ENCODE data around the gene RHO. TPM values are rescaled to one million over a fixed set of nuclear protein-coding genes. Genes with fewer than 3 reads are reported as not detected.
"Not testable (repeated sequence)": the region's sequence is repeated elsewhere in the genome, so short reads cannot be mapped to it uniquely, and the experiment has no call there.

RHO gene
- total RNA-seq, 2 experiments from 2014 or later = not detected

GRCh38 chr3:129502641-129503408 is 25.6 kb upstream of the RHO start:
- no peaks in the 10 kb centered on the region for H3K9me3 Mint-ChIP-seq
- intact Hi-C loops (cut with micrococcal nuclease) = no loop called here
- CTCF ChIA-PET = interaction anchor here (1.2 kb wide), 1 partner anchor 13 kb away, joined by 4 read pairs; no protein-coding TSS in a partner anchor
- H3K27me3 Mint-ChIP-seq = no peaks in the 10 kb centered on the region
- H3K4me3 Mint-ChIP-seq = no peak overlapping the region
- DNase-seq = no peak
- H3K4me1 Mint-ChIP-seq (ENCODE audit: low read depth) = no peaks in the 10 kb centered on the region
- H3K27ac Mint-ChIP-seq = no peak overlapping the region
- POLR2A ChIA-PET = no interaction called here
- peaks cover 7% of the 10 kb centered on the region for H3K36me3 Mint-ChIP-seq

- H3K27me3 Mint-ChIP-seq = no peaks in the 10 kb centered on the region
- H3K27ac Mint-ChIP-seq = no peak overlapping the region
- no peaks in the 10 kb centered on the region for H3K9me3 Mint-ChIP-seq
- CTCF ChIA-PET = interaction anchor here (1.2 kb wide), 1 partner anchor 13 kb away, joined by 4 read pairs; no protein-coding TSS in a partner anchor
- H3K36me3 Mint-ChIP-seq = peaks cover 7% of the 10 kb centered on the region
- no peaks in the 10 kb centered on the region for H3K4me1 Mint-ChIP-seq (ENCODE audit: low read depth)
- no peak overlapping the region for H3K4me3 Mint-ChIP-seq
- intact Hi-C loops (cut with micrococcal nuclease) = no loop called here
- no peak for DNase-seq
- POLR2A ChIA-PET = no interaction called here
These were observed 24.8 kb upstream of the RHO start for GRCh38 chr3:129503471-129504291.

- POLR2A ChIA-PET = no interaction called here
- intact Hi-C loops (cut with micrococcal nuclease) = no loop called here
- no peak overlapping the region for H3K27ac Mint-ChIP-seq
These were observed 23.9 kb upstream of the RHO start for GRCh38 chr3:129504471-129505100.

GRCh38 chr3:129505341-129505740 is 23.1 kb upstream of the RHO start:
- no peaks in the 10 kb centered on the region for H3K27me3 Mint-ChIP-seq
- no peaks in the 10 kb centered on the region for H3K9me3 Mint-ChIP-seq
- no peak overlapping the region for H3K4me3 Mint-ChIP-seq
- intact Hi-C loops (cut with micrococcal nuclease) = no loop called here
- ChIA-PET POLR2A (no interaction called here), CTCF (no interaction called here)
- DNase-seq = no peak
- peaks cover 9% of the 10 kb centered on the region for H3K36me3 Mint-ChIP-seq
- no peaks in the 10 kb centered on the region for H3K4me1 Mint-ChIP-seq (ENCODE audit: low read depth)
- no peak overlapping the region for H3K27ac Mint-ChIP-seq

More at GRCh38 chr3:129504471-129505100, 23.9 kb upstream of the RHO start:
- H3K36me3 Mint-ChIP-seq = peaks cover 9% of the 10 kb centered on the region
- no peaks in the 10 kb centered on the region for H3K9me3 Mint-ChIP-seq
- no peak for DNase-seq
- no peak overlapping the region for H3K4me3 Mint-ChIP-seq
- H3K27me3 Mint-ChIP-seq = no peaks in the 10 kb centered on the region
- CTCF ChIA-PET = no interaction called here
- H3K4me1 Mint-ChIP-seq (ENCODE audit: low read depth) = no peaks in the 10 kb centered on the region

GRCh38 chr3:129506231-129506742 is 22.2 kb upstream of the RHO start:
- ChIA-PET CTCF (no interaction called here), POLR2A (no interaction called here)
- Mint-ChIP-seq H3K27ac (no peak overlapping the region), H3K36me3 (peaks cover 6% of the 10 kb centered on the region), H3K4me3 (no peak overlapping the region), H3K27me3 (no peaks in the 10 kb centered on the region), H3K9me3 (no peaks in the 10 kb centered on the region), H3K4me1 (ENCODE audit: low read depth) (no peaks in the 10 kb centered on the region)
- DNase-seq = no peak
- intact Hi-C loops (cut with micrococcal nuclease) = no loop called here

GRCh38 chr3:129507181-129507831 is 21.1 kb upstream of the RHO start:
- Mint-ChIP-seq H3K36me3 (peaks cover 9% of the 10 kb centered on the region), H3K9me3 (no peaks in the 10 kb centered on the region), H3K27me3 (no peaks in the 10 kb centered on the region), H3K27ac (no peak overlapping the region), H3K4me1 (ENCODE audit: low read depth) (no peaks in the 10 kb centered on the region), H3K4me3 (no peak overlapping the region)
- intact Hi-C loops (cut with micrococcal nuclease) = no loop called here
- ChIA-PET POLR2A (no interaction called here), CTCF (no interaction called here)
- no peak for DNase-seq

- ChIA-PET POLR2A (no interaction called here), CTCF (no interaction called here)
- peaks cover 9% of the 10 kb centered on the region for H3K36me3 Mint-ChIP-seq
- no peaks in the 10 kb centered on the region for H3K27me3 Mint-ChIP-seq
- no peak for DNase-seq
- intact Hi-C loops (cut with micrococcal nuclease) = no loop called here
- no peak overlapping the region for H3K4me3 Mint-ChIP-seq
- H3K27ac Mint-ChIP-seq = no peak overlapping the region
- no peaks in the 10 kb centered on the region for H3K4me1 Mint-ChIP-seq (ENCODE audit: low read depth)
- H3K9me3 Mint-ChIP-seq = no peaks in the 10 kb centered on the region
These were observed 15.8 kb upstream of the RHO start for GRCh38 chr3:129512595-129512994.

GRCh38 chr3:129513705-129514104 is 14.7 kb upstream of the RHO start:
- Mint-ChIP-seq H3K27me3 (no peaks in the 10 kb centered on the region), H3K4me3 (no peak overlapping the region), H3K9me3 (no peaks in the 10 kb centered on the region), H3K4me1 (ENCODE audit: low read depth) (no peaks in the 10 kb centered on the region), H3K36me3 (peaks cover 9% of the 10 kb centered on the region), H3K27ac (no peak overlapping the region)
- intact Hi-C loops (cut with micrococcal nuclease) = no loop called here
- ChIA-PET POLR2A (no interaction called here), CTCF (no interaction called here)
- no peak for DNase-seq

- H3K27me3 Mint-ChIP-seq = no peaks in the 10 kb centered on the region
- no peak overlapping the region for H3K4me3 Mint-ChIP-seq
- peaks cover 9% of the 10 kb centered on the region for H3K36me3 Mint-ChIP-seq
- no peak for DNase-seq
- CTCF ChIA-PET = no interaction called here
- H3K9me3 Mint-ChIP-seq = no peaks in the 10 kb centered on the region
- H3K27ac Mint-ChIP-seq = no peak overlapping the region
- intact Hi-C loops (cut with micrococcal nuclease) = no loop called here
- POLR2A ChIA-PET = no interaction called here
- no peaks in the 10 kb centered on the region for H3K4me1 Mint-ChIP-seq (ENCODE audit: low read depth)
These were observed 14.3 kb upstream of the RHO start for GRCh38 chr3:129514110-129514509.

- Mint-ChIP-seq H3K4me3 (no peak overlapping the region), H3K36me3 (peaks cover 8% of the 10 kb centered on the region), H3K27ac (no peak overlapping the region), H3K9me3 (no peaks in the 10 kb centered on the region), H3K27me3 (no peaks in the 10 kb centered on the region), H3K4me1 (ENCODE audit: low read depth) (no peaks in the 10 kb centered on the region)
- POLR2A ChIA-PET = no interaction called here
- intact Hi-C loops (cut with micrococcal nuclease) = no loop called here
- CTCF ChIA-PET = interaction anchor here (0.6 kb wide), 1 partner anchor 1247 kb away, joined by 3 read pairs; no protein-coding TSS in a partner anchor
- DNase-seq = no peak
These were observed 13.9 kb upstream of the RHO start for GRCh38 chr3:129514563-129514962.

GRCh38 chr3:129515108-129515820 is 13.2 kb upstream of the RHO start:
- DNase-seq; H3K36me3 Mint-ChIP-seq; H3K4me3 Mint-ChIP-seq; intact Hi-C loops (cut with micrococcal nuclease); H3K27ac Mint-ChIP-seq; H3K27me3 Mint-ChIP-seq; H3K9me3 Mint-ChIP-seq; POLR2A ChIA-PET; H3K4me1 Mint-ChIP-seq (ENCODE audit: low read depth): not testable (repeated sequence)
- CTCF ChIA-PET = interaction anchor here (0.6 kb wide), 2 partner anchors 25 to 1246 kb away, joined by 3 read pairs; no protein-coding TSS in a partner anchor

All from activated CD4-positive, alpha-beta memory T cell treated with anti-CD3 and anti-CD28 coated beads for 36 hours (primary cell).